NT2/D1 (cell line): Measurements from ENCODE around the gene VARS2.

Source experiments
- SUZ12 ChIP-seq: IDR thresholded peaks from 2 replicates; pipeline ENCODE4 v1.6.1; 2011; ENCODE audit not compliant: insufficient read length, insufficient read depth; ENCODE audit errors: extremely low read depth
- YY1 ChIP-seq: IDR thresholded peaks from 2 replicates; pipeline ENCODE4 v1.6.1; 2011; ENCODE audit not compliant: insufficient read length, insufficient read depth

GRCh38 chr6:30974490-30975252, 60.6 kb downstream of the VARS2 start:
- TF ChIP-seq YY1 (no peak), SUZ12 (no peak)
